DMS153 (cell line): Measurements from ENCODE around the gene SAMD4B.
"Not testable (repeated sequence)": the region's sequence is repeated elsewhere in the genome, so short reads cannot be mapped to it uniquely, and the experiment has no call there.

Experiments
- DNase-seq: peaks from one replicate; lab custom pipeline; 2025; lab: John Stamatoyannopoulos, UW

Gene SAMD4B

GRCh38 chr19:39370735-39371134 is 28.5 kb downstream of the SAMD4B start:
- no peak for DNase-seq

GRCh38 chr19:39372047-39372802 is 30.0 kb downstream of the SAMD4B start:
- DNase-seq: no peak

GRCh38 chr19:39372941-39373340 is 30.7 kb downstream of the SAMD4B start:
- DNase-seq: no peak

GRCh38 chr19:39375929-39376328 is 33.7 kb downstream of the SAMD4B start:
- DNase-seq: no peak

- DNase-seq: no peak
Measured at GRCh38 chr19:39377373-39378362, 35.4 kb downstream of the SAMD4B start.

GRCh38 chr19:39379366-39379765 is 37.1 kb downstream of the SAMD4B start:
- not testable (repeated sequence) for DNase-seq

- DNase-seq: no peak
Measured at GRCh38 chr19:39379865-39380396, 37.7 kb downstream of the SAMD4B start.

- DNase-seq: no peak
Measured at GRCh38 chr19:39380521-39381502, 38.6 kb downstream of the SAMD4B start.

- no peak for DNase-seq
Measured at GRCh38 chr19:39381910-39382611, 39.8 kb downstream of the SAMD4B start.

GRCh38 chr19:39382991-39383828 is 41.0 kb downstream of the SAMD4B start:
- no peak for DNase-seq

- no peak for DNase-seq
Measured at GRCh38 chr19:39384839-39385568, 42.8 kb downstream of the SAMD4B start.

GRCh38 chr19:39385629-39386411 is 43.6 kb downstream of the SAMD4B start:
- no peak for DNase-seq

GRCh38 chr19:39386557-39386956 is 44.3 kb downstream of the SAMD4B start:
- no peak for DNase-seq

- DNase-seq: no peak
Measured at GRCh38 chr19:39388657-39389056, 46.4 kb downstream of the SAMD4B start.

- DNase-seq: no peak
Measured at GRCh38 chr19:39389631-39390414, 47.6 kb downstream of the SAMD4B start.

GRCh38 chr19:39390451-39390750 is 48.2 kb downstream of the SAMD4B start:
- no peak for DNase-seq

GRCh38 chr19:39390751-39391437 is 48.7 kb downstream of the SAMD4B start, which contains the start of the genes MED29 and PAF1:
Gene MED29, plus strand, starts transcription at chr19:39391378. Its CDS starts 45 bp downstream, at chr19:39391423.
Gene PAF1, minus strand, starts transcription at chr19:39391106. Its CDS starts 242 bp downstream, at chr19:39390864.
- DNase-seq: peak; percentile 99
